IPS DF 4.7 (cell line): ENCODE results near the gene PHF20.
"Not testable (repeated sequence)": the region's sequence is repeated elsewhere in the genome, so short reads cannot be mapped to it uniquely, and the experiment has no call there.

ENCODE experiments used
- DNase-seq: peaks from one replicate; pipeline ENCODE4 v3.0.0-alpha.2; 2013; ENCODE audit warnings: low spot score; ENCODE audit errors: extremely low read depth

PHF20 gene

DNA sequence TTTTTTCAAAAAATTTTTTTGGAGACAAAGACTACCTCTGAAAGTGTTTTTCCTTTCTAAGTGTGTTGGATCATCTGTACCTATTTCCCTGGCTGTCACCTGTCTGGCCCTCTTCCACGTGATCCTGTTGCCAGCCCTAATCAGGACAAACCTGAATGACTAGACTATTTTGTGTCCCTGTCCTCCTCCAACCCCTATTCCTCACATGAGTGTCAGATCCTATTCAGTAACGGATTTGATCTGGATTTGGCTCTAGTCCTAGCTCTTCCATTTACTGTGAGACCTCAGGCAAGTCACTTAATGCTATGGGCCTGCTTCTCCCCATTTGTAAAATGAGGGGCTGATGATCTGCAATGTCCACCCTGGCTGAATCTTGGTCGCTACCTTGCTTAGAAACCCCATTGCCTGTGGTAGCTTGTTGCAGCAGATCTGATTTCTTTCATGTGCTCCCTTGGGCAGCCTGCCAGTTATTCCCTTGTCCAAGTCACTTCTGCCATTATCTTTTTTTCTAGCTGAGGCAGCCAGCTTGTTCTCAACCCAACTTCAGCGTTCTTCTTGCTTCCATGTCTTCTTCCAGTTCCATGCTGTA is 4.8 kb downstream of the PHF20 start:
- DNase-seq: no peak

DNA sequence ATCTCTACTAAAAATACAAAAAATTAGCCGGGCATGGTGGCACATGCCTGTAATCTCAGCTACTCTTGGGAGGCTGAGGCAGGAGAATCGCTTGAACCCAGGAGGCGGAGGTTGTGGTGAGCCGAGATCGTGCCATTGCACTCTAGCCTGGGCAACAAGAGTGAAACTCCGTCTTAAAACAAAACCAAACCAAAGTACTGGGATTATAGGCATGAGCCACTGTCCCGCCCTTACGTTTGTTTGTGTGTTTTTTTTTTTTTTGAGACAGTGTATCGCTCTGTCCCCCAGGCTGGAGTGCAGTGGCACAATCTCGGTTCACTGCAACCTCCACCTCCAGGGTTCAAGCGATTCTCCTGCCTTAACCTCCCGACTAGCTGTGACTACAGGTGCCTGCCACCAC is 12.0 kb downstream of the PHF20 start:
- not testable (repeated sequence) for DNase-seq

DNA sequence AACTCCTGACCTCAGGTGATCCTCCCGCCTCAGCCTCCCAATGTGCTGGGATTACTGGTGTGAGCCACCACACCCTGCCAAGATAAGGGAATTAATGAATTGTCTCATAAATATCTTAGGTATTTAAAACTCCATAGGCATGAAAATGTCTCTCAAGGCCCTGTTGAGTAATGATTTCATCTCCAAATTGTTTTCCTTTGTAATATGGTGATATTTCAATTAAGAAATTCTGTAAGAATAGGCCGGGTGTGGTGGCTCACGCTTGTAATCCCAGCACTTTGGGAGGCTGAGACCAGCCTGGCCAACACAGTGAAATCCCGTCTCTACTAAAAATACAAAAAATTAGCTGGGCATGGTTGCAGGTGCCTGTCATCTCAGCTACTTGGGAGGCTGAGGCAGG is 13.7 kb downstream of the PHF20 start:
- DNase-seq: not testable (repeated sequence)

DNA sequence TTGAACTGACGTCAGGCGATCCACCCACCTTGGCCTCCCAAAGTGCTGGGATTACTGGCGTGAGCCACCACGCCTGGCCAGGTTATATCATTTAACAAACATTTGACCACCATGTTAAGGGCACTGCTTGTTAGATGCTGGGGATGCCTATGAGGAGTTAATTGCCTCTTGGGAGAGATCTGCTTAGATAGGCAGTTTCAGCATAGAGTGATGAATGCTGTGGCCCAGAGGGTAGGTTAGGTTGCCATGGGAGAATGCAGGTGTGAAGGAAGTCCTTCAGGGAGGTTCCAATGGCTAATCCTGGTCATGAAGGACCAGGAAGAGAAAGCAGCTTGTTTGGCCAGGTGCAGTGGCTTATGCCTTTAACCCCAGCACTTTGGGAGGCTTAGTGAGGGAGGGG is 17.0 kb downstream of the PHF20 start:
- DNase-seq: no peak

DNA sequence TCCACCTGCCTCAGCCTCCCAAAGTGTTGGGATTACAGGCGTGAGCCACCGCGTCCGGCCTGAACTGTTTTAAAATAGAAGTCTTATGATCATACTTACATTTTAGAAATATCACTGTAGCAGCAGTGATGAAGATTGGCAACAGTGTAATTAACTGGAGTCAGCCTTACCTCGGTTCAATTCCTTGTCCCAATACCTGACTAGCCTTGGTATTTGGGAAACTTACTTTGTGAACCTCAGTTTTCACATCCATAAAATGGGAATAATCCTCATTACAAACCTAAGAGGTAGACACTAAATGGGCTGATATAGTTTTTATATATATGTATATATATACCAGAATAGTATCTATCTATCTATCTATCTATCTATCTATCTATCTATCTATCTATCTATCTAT is 19.3 kb downstream of the PHF20 start:
- DNase-seq: no peak

DNA sequence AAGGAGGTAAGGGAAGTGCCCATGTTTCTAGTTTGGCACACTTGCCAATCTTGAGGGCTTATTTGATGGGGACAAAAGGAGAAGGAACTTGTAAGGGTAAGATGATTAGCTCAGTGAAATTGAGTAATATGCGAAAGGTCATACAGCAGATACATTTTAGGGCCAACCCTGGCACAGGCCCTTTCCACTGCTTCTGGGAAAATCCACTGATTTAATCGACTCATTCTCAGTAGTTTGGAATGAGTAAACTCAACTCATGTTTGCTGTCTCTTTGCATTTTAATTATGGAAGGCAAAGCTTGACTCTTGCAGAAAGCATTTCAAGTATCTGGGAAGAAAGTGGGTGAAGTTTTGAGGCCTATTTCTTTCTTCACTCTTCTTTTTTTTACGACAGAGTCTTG is 20.0 kb downstream of the PHF20 start:
- no peak for DNase-seq

DNA sequence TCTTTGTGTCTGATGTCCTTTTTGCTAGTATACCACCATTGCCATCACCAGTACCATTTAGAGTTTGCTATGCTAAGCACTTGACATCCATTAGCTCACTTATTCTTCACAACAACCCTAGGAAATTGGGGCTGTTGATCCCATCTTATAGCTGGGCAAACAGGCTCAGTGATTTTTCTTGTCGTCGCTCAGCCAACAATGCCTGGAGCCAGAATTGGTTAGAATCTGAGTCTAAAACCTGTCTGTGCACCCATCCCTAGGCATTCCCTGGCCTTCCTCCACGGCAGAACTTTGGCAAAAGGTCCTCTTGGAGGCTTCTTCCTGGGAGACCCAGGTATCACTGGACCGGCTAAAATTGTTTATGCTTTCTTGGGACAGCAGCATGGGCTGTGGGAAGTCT is 20.9 kb downstream of the PHF20 start:
- no peak for DNase-seq

DNA sequence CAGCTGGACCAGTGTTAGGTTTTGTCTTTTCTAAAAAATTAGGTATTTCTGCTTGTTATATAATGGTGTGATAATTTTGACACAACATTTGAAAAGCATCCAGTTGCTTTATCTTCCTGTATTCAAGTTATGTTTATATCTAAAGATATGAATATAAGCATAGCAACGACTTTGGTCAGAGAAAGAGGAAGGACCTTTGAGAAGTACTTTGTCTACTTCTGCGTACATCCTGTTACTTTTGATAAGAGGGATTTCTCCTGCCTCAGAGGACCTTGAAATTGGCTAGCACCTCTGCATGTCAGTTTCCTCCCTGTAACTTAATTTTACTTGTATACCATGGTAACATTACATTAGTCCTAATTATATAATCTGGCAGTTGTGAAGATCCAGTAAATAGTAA is 24.8 kb downstream of the PHF20 start:
- DNase-seq: no peak

DNA sequence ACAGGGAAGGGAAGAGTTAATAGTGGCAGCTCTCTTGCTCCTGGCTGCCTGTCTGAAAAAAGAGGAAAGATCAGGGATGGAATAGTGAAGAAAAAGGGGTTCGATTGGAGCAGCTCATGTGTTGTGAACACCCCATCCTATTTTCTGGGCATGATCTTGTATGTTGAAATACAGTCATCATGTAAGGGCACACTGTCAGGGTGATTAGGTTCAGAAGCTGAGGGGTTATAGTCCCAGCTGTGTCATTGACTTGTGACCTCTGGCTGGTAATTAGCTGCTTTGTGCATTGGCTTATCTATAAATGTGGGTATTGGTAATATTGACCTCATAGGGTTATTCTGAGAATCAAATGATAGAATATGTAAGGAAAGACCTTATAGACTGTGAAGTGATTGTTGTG is 30.1 kb downstream of the PHF20 start:
- DNase-seq: no peak

DNA sequence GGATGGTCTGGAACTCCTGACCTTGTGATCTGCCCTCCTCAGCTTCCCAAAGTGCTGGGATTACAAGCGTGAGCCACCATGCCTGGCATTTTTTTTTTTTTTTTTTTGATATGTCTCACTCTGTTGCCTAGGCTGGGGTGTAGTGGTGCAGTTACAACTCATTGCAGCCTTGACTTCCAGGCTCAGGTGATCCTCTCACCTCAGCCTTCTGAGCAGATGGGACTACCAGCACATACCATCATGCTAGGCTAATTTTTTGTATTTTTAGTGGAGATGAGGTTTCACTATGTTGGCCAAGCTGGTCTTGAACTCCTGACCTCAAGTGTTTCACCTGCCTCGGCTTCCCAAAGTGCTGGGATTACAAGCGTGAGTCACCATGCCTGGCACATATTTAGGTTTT is 34.3 kb downstream of the PHF20 start:
- DNase-seq: no peak

DNA sequence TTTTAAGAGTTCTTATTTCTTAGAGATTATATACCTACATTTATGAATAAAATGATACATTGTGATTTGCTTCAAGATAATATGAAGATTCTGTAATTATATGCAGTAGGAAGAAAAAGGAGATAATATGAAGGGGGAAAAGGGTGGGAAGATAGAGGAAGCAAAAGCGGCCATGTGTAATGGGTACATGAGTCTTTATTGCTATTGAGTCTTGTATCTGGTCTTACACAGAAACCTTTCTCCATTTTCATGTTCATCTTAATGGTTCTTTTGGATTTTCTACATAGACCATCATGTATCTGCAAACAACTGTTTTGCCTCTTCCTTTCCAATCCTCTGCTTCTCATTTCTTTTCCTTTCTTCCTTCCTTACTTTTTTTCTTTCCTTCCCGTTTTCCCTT is 36.1 kb downstream of the PHF20 start:
- DNase-seq: no peak

DNA sequence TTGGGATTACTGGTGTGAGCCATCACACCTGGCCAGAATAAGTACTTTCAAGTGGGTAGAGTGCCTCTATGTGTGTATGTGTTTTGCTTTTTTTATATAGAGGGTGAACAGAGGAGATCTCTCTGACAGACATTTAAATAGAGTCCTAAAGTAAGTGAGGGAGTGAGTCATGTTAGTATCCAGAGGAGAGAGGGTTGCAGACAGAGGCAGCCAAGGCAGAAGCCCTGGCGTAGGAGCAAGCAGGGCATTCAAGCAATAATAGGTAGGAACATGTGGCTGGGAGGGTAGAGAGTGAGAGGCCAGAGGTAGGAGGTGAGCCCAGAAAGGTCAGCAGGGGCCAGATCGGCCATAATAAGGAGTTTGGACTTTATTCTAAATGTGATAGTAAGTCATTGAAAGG is 48.9 kb downstream of the PHF20 start:
- DNase-seq: no peak

DNA sequence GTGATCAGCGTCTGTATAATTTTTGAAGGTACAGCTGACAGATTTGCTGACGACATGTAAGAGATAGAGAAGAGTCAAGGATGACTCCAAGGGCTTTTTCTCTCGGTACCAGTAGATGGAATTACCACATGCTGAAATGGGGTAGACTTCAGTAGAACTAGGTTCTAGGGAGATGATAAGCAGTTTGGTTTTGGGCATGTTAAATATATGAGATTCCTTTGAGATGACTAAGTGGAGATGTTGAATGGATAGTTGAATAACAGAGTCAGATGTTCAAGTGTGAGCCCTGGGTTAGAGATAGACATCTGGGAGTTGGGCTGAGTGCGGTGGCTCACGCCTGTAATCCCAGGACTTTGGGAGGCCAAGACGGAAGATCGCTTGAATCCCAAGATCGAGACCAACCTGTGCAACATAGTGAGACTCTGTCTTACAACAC is 50.0 kb downstream of the PHF20 start:
- DNase-seq: no peak

DNA sequence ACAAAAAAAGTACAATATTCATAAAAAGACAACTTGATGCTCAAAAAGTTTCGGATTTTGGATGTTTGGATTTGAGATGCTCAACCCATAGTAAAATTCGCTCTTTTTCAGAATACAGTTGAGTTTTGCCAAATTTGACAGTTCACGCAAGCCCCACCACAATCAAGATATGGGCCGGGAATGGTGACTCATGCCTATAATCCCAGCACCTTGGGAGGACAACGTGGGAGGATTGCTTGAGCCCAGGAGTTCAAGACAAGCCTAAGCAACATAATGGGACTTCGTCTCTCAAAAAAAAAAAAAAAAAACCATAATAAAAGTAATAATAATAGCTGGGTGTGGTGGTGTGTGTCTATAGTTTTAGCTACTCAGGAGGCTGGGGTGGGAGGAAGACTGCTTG is 51.3 kb downstream of the PHF20 start:
- no peak for DNase-seq

DNA sequence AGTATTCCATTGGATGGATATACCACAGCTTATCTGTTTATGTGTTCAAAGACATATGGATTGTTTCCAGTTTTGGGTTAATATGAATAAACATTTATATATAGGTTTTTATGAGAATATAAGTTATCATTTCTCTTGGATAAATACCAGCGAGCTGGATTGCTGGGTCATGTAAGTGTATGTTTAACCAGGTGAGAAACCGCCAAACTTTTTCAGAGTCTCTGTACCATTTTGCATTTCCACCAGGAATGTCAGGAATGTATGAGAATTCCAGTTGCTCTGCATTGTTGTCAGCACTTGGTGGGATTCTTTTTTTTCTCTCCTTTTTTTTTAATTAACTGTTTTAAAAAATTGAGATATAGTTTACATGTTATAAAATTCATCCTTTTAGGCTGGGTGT is 52.1 kb downstream of the PHF20 start:
- no peak for DNase-seq

DNA sequence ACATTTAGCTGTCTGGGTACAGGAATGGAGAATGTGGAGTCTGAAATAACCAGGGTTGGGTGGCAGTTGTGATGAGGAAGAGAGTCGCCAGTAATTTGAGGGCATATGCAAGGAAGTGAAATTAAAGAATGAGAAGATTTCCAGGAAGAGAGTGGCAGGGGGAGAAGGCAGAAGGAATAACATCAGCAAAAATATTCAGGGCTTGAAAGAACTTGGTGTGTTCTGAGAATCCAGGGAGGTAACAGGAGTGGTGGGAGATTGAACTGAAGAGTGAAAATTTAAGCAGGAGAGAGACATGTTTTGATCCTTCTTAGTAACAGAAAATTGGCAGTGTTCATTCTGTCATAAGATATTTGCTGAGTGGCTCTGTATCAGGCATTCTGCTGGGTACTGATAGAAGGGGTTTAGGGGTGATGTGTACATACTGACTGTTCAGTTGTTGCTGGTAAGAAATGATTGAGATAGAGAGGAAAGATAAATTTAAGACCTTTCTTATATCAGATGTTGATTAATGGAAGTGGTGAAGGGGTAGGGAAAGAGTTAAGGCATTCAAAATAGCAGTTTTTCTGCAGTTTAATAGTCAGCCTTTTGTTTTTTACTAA is 54.7 kb downstream of the PHF20 start:
- no peak for DNase-seq

DNA sequence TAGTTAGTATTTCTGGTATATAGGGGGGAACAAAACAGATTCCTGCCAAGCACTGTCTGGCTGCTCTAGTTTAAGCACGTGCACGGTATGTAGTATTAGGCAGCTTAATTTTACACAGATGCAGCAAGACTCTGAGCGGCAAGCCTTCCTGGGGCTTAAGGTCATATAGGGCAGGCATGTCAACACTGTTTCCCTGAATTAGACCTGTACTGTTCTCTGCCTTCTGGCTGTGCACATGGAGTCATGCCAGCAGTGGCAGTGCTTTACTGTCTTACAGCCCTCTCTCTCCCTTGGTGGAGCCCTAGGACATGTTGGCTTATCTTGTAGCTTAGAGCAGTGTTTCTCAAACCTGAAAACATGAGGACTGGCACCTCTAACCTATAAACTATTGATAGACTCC is 56.6 kb downstream of the PHF20 start:
- no peak for DNase-seq

DNA sequence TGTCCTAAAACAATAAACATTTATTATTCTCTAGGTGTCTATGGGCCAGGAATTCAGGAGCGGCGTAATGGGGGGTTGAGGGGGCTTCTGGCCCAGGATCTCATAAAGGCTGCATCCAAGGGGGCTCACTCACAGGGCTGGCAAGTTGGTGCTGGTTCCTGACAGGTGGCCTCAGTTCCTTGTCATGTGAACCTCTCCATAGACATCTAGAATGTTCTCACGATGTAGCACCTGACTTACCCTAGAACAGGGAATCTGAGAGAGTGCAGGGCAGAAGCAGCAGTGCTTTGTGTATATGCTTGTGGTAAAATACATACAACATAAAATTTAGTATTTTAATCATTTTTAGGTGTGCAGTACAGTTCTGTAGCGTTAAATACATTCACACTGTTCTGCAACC is 57.1 kb downstream of the PHF20 start:
- no peak for DNase-seq

DNA sequence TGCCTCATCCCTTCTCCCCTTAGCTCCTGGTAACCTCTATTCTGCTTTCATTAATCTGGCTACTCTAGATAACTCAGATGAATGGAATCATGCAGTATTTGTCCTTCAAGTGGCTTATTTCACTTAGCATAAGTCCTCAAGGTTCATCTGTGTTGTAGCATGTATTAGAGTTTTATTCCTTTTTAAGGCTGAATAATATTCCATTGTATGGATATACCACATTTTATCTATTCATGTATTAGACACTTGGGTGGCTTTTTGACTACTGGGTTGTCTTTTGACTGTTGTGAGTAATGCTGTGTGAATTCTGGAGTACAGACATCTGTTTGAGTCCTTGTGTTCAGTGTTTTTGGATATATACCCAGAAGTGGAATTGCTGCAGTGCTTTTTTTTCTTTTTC is 58.4 kb downstream of the PHF20 start:
- DNase-seq: no peak

DNA sequence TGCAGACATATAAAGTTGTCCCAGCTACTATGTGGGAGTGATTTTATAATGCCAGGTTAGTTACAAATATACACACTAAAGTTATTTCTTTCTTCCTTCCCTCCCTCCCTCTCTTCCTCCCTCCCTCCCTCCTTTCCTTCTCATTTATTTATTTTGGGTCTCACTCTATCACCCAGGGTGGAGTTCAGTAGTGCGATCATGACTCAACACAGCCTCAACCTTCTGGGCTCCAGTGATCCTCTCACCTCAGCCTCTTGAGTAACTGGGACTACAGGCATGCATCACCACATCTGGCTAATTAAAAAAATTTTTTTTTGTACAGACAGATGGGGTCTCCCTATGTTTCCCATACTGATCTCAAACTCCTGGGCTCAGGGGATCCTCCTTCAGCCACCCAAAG is 59.2 kb downstream of the PHF20 start:
- DNase-seq: no peak

DNA sequence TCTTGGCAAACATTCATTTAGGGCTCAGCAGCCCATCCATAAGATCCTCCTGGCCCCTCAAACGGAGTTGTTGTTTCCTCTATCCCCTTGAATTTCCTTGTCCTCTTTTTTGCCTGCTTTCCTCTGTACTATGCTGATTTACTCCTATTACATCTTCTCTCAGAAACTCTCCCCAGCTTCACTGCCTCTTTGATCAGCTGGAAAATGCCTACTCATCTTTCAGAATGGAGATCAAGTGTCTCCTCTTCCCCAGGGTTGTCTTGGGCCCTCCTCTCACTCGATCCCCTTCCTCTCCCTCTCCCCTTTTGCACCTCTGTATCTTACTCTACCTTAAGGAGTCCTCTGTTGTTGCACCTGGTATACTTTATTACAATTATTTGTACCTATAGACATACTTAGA is 60.2 kb downstream of the PHF20 start:
- no peak for DNase-seq

DNA sequence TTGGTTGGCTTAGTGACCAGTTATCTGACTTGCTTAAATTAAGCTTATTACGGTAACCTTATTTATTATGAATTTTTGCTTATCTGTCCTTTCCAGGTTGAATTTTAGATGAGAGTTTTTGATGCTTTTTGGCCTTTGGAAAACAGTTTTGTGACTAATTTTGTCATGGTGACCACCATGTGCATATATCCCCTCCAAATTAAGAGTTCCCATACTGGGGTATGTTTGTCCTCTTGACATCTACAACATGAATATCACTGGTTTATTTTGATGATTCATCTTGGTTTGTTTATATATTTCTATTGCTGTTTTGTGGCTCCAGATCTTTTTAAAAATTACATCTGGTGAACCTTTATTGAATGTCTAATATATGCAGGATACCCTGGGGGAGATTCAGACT is 61.4 kb downstream of the PHF20 start:
- no peak for DNase-seq

DNA sequence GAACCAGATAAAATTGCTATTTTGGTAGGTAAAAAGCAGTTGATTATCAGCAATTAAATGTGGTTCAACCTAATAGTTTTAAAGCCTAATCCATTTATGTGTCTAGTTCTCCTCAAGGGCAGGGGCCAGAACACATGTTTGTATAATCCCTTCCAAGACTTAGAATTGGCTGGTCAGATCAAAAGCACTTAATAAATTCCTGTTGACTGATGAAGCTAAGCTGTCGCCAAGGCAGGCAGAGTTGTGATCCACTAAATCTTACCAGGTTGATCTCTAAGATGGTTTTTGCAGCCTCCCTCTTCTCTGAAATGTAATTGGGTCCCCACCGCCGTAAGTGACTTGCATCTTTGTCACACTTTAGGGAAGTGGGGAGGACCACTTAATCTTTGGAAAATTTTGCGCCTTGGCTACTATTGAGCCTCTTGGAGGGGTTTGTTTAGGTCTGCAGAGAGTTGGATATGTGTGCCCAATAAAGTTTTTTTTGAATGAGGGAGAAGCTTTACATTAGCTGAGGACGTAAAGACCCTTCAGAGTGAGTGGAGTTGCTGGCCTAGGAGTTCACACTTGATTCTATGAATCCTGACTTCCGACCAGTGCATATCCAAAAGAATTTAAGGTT is 65.9 kb downstream of the PHF20 start:
- no peak for DNase-seq
